H1 (cell line): ENCODE data around the gene COLQ.
"Not testable (repeated sequence)": the region's sequence is repeated elsewhere in the genome, so short reads cannot be mapped to it uniquely, and the experiment has no call there.

Experiments
- CREB1 ChIP-seq: IDR thresholded peaks from 2 replicates; pipeline ENCODE4 v1.6.1; 2012; ENCODE audit warnings: inconsistent platforms
- EP300 ChIP-seq, 2 experiments: IDR thresholded peaks; 1 replicate in 1 of 2; 2 replicates in 1 of 2; pipeline ENCODE4 v1.6.1; 2011 to 2012; ENCODE audit warnings: low read depth in 2 of 2, low read length in 2 of 2, mild to moderate bottlenecking in 2 of 2, borderline replicate concordance in 1 of 2, inconsistent platforms in 1 of 2, moderate library complexity in 1 of 2
- HDAC2 ChIP-seq, 2 experiments: fragments of 300-600 bp in 1 of 2; sonication (generic) in 1 of 2; IDR thresholded peaks; 2 replicates each; pipeline ENCODE4 v1.6.1; 2011 to 2012; ENCODE audit warnings: low read depth in 2 of 2, low read length in 2 of 2, mild to moderate bottlenecking in 2 of 2, moderate library complexity in 2 of 2, borderline replicate concordance in 1 of 2, inconsistent platforms in 1 of 2
- MAFK ChIP-seq: IDR thresholded peaks from 2 replicates; pipeline ENCODE4 v1.6.1; 2012; ENCODE audit warnings: low read depth, mild to moderate bottlenecking, improper control_type of control experiment, low read length
- POLR2A ChIP-seq, 2 experiments: IDR thresholded peaks; 1 replicate in 1 of 2; 2 replicates in 1 of 2; pipeline ENCODE4 v1.6.1; 2011; ENCODE audit warnings: low read depth in 2 of 2, low read length in 2 of 2, mild to moderate bottlenecking in 2 of 2; ENCODE audit errors: control extremely low read depth in 1 of 2
- SIN3A ChIP-seq, 2 experiments: IDR thresholded peaks in 1 of 2; conservative IDR thresholded peaks in 1 of 2; 2 replicates each; pipeline ENCODE4 v1.6.1; 2011 to 2012; ENCODE audit warnings: low read length in 2 of 2, improper control_type of control experiment in 1 of 2, low read depth in 1 of 2, mild to moderate bottlenecking in 1 of 2
- SP4 ChIP-seq: IDR thresholded peaks from 2 replicates; pipeline ENCODE4 v1.6.1; 2012; ENCODE audit warnings: low read length, inconsistent platforms
- TAF1 ChIP-seq: IDR thresholded peaks from 2 replicates; pipeline ENCODE4 v1.6.1; 2011; ENCODE audit warnings: mild to moderate bottlenecking, low read depth, low read length
- TF ChIP-seq, protein P1 (sequence below), 3 experiments: IDR thresholded peaks; 1 replicate in 2 of 3; 2 replicates in 1 of 3; pipeline versions ENCODE4 v1.5.1 to v1.6.1; 2011; ENCODE audit warnings: low read length in 3 of 3, mild to moderate bottlenecking in 3 of 3, inconsistent platforms in 2 of 3, low read depth in 1 of 3, moderate library complexity in 1 of 3; ENCODE audit not compliant: insufficient read depth in 1 of 3; ENCODE audit errors: control extremely low read depth in 1 of 3

DNA sequence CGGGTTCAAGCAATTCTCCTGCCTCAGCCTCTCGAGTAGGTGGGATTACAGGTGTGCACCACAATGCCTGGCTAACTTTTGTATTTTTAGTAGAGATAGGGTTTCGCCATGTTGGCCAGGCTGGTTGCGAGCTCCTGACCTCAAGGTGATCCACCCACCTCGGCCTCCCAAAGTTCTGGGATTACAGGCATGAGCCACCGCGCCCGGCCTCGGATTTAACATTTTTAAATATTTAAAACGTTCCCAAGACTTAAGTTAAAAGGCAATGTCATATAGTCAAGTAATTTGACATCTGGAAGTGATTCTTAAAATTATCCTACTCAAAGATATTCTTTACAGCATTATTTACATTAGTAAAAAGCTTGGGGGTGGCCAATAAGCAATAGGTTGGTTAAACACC lies 64.6 kb downstream of the COLQ start:
- TF ChIP-seq HDAC2 (IDR thresholded peaks at IDR 0.05; ENCODE audit: borderline replicate concordance in 1 of 2, low read depth in 2 of 2, low read length in 2 of 2); MAFK; SIN3A (conservative IDR thresholded peaks at IDR 0.05 in 1 of 2, IDR thresholded peaks at IDR 0.05 in 1 of 2; ENCODE audit: low read depth in 1 of 2, low read length in 2 of 2); EP300 (IDR thresholded peaks at IDR 0.05; ENCODE audit: borderline replicate concordance in 1 of 2, low read depth in 2 of 2, low read length in 2 of 2); CREB1; POLR2A (IDR thresholded peaks at IDR 0.05; ENCODE audit: control extremely low read depth in 1 of 2, low read depth in 2 of 2, low read length in 2 of 2); SP4; TAF1: not testable (repeated sequence)
- TF ChIP-seq, protein P1, sequence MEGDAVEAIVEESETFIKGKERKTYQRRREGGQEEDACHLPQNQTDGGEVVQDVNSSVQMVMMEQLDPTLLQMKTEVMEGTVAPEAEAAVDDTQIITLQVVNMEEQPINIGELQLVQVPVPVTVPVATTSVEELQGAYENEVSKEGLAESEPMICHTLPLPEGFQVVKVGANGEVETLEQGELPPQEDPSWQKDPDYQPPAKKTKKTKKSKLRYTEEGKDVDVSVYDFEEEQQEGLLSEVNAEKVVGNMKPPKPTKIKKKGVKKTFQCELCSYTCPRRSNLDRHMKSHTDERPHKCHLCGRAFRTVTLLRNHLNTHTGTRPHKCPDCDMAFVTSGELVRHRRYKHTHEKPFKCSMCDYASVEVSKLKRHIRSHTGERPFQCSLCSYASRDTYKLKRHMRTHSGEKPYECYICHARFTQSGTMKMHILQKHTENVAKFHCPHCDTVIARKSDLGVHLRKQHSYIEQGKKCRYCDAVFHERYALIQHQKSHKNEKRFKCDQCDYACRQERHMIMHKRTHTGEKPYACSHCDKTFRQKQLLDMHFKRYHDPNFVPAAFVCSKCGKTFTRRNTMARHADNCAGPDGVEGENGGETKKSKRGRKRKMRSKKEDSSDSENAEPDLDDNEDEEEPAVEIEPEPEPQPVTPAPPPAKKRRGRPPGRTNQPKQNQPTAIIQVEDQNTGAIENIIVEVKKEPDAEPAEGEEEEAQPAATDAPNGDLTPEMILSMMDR (IDR thresholded peaks at IDR 0.05; ENCODE audit: control extremely low read depth in 1 of 3, insufficient read depth in 1 of 3, low read depth in 1 of 3, low read length in 3 of 3): not testable (repeated sequence)
